ENCODE data around the gene SDF2.

The SDF2 gene

DNA sequence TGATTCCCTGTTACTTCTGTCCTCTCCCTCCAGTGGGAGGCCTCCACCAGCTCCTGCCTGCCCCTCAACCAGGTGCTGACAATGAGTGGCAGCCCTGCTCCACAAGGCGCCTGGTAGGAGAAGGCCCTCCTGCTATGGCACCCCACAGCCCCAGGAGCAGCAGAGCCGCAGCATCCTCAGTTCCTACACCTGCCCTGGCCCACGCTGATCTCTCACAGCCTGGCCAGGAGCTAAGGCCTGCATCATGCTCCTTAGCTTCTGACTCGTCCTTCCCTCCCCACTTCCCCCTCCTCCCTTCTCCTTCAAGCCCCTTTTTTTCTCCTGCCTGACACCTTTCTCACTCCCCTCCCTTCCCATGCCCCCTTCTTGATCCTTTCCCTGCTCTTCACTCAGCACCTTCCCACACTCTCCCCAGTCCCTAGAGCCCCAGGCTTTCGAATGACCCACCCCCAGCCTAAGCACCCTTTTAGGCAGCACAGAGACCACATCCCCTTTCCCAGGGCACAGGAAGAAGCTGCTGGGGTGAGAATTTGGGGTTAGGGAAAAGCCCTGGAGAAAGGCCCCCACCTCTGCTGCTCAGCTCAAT is 43.5 kb upstream of the SDF2 start:
- DNase-seq (ENCODE audit: low spot score): no peak
- TF ChIP-seq, protein P1, sequence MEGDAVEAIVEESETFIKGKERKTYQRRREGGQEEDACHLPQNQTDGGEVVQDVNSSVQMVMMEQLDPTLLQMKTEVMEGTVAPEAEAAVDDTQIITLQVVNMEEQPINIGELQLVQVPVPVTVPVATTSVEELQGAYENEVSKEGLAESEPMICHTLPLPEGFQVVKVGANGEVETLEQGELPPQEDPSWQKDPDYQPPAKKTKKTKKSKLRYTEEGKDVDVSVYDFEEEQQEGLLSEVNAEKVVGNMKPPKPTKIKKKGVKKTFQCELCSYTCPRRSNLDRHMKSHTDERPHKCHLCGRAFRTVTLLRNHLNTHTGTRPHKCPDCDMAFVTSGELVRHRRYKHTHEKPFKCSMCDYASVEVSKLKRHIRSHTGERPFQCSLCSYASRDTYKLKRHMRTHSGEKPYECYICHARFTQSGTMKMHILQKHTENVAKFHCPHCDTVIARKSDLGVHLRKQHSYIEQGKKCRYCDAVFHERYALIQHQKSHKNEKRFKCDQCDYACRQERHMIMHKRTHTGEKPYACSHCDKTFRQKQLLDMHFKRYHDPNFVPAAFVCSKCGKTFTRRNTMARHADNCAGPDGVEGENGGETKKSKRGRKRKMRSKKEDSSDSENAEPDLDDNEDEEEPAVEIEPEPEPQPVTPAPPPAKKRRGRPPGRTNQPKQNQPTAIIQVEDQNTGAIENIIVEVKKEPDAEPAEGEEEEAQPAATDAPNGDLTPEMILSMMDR (IDR thresholded peaks at IDR 0.05; ENCODE audit: extremely low read depth, insufficient read depth, missing control alignments): no peak
- in situ Hi-C loops (cut with MboI; ENCODE audit: low pct_unique_long_range_greater_than_20kb, low sequenced_read_pairs, unreplicated experiment): no loop called here

DNA sequence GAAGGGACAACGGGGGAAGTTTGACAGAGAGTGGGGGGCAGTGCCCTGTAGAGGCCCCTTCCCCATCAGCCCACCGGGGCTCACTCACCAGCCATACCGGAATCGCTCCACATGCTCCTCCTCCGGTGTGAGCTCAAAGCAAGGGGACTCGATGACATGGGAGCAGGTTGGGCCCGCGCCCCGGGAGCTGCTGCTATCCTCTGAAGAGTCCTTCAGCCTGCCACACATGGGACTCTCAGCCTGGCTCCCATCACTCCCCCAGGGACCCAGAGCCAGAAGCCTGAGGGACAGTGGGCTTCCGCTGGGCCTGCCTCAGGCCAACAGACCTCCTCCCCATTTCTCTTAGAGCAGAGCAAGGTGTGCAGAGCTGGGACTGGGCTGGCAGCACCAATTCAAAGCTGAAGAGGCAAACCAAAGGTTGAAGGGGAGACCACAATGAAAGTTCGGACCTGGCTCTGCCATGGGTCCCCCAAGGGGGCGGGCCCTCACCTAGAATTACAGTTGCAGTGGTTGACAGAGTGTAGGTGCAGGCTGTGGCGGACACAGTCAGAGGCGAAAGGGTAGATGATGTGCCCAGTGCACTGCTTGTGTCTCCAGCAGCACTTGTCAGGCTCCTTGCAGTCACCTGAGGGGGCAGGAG is 42.6 kb upstream of the SDF2 start:
- in situ Hi-C loops (cut with MboI; ENCODE audit: low pct_unique_long_range_greater_than_20kb, low sequenced_read_pairs, unreplicated experiment): no loop called here
- TF ChIP-seq, protein P1 (IDR thresholded peaks at IDR 0.05; ENCODE audit: extremely low read depth, insufficient read depth, missing control alignments): no peak
- DNase-seq (ENCODE audit: low spot score): no peak

DNA sequence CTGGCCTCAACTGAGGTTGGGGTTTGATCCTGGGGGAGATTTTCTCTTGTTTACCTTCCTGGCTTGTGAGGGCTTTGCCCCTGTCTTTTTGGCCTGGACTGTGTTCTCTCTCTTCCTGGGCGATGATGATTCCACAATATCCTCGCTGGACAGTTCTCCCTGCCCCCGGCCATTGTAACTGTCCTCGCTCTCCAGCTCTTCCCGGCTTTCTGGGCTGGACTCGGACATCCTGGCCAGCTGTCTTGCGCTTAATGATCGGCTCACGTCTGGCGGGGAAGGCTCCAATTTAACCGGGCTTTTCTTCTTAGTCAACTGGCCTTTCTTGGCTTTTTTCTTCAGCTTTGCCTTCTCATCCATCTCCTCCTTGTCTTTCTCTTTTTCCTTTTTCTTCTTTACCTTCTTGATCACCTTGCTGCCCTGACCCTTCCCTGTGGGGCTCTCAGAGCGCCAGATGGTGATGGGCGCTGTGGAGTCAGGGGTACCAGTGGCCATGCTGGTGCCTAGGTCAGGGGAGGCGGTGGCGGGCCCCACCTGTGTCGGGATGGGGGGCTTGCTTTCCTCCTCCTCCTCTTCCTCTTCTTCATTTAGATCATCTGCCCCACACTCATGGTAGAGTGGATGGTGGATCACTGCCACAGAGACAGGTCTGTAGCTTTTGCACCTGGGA is 42.0 kb upstream of the SDF2 start:
- TF ChIP-seq, protein P1 (IDR thresholded peaks at IDR 0.05; ENCODE audit: extremely low read depth, insufficient read depth, missing control alignments): no peak
- no peak for DNase-seq (ENCODE audit: low spot score)
- in situ Hi-C loops (cut with MboI; ENCODE audit: low pct_unique_long_range_greater_than_20kb, low sequenced_read_pairs, unreplicated experiment): no loop called here

DNA sequence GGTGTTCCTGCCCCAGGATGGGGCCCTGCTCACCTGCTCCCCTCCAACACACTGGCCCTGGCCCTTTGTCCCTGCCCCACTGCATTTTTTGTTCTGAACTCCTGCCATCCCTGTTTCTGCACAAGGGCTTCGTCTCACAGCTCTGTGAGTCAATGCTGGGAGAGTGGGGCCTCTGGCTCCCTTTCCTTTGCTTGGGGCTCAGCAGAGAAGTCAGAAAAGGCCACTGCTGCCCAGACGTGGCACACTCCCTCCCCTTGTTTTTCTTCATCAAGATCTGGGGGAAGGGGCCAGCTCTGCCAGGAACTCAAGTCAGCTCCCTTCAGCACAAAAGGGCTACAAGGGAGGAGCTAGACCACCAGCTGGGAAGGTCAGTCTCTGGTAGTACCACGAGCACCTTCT is 41.0 kb upstream of the SDF2 start:
- no peak for DNase-seq (ENCODE audit: low spot score)
- in situ Hi-C loops (cut with MboI; ENCODE audit: low pct_unique_long_range_greater_than_20kb, low sequenced_read_pairs, unreplicated experiment): no loop called here
- TF ChIP-seq, protein P1 (IDR thresholded peaks at IDR 0.05; ENCODE audit: extremely low read depth, insufficient read depth, missing control alignments): no peak

DNA sequence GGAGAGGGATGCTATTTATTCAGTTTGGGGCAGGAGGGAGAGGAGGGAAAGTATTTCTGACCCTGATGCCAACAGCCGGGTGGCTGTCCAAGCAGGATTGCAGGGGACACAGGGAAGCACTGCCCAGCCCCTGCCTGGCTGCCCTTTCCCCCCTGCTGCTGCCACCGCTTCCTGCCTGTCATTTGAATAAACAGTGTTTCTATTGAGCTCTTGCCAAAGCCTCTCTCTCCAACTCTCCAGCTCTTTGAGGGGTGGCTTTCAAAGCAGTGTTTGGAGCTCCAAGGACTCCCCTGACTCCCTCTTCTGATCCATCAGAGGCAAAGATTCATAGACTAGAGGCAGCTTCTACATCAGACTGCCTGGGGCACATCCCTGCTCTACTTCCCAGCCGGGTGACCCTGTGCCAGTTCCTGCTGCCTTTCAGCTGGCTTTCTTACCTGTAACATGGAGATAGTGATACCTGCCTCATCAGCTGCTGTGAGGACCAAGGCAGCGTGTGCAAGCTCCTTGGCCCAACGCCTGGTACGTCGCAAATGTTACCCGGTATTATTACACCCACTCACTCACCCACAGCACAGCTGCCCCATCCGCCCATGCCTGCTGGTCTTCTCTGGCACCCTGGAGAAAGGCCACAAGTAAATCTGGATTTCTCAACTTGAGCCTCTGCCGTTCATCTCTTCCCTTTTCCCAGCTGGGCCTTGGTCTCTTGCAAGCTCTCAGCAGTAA is 40.5 kb upstream of the SDF2 start:
- no peak for DNase-seq (ENCODE audit: low spot score)
- in situ Hi-C loops (cut with MboI; ENCODE audit: low pct_unique_long_range_greater_than_20kb, low sequenced_read_pairs, unreplicated experiment): no loop called here
- TF ChIP-seq, protein P1 (IDR thresholded peaks at IDR 0.05; ENCODE audit: extremely low read depth, insufficient read depth, missing control alignments): no peak

DNA sequence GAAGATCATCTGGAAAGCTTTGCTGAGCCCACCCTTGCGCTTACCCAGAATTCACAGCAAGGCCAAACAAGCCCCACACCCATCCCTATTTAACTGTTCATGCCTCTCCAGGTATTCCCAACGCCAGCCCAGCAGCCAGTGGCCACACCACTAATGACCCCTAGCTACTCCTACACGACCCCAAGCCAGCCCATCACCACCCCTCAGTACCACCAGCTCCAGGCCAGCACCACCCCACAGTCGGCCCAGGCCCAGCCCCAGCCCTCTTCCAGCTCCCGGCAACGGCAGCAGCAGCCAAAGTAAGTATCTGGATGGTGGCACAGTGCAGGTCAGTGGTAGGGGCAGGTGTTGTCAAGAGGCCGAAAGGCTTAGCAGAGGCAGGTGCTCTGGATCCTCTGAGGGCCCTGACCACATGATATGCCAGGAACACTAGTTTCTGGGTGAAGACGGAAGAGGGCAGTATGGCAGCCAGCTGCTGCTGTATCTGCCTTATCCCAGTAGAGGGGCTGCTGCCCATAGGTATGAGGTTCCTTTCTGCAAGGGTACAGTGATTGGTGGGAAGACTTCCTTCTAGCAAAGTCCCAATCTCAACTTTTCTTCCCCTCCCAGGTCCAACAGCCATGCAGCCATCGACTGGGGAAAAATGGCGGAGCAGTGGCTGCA is 39.3 kb upstream of the SDF2 start:
- DNase-seq (ENCODE audit: low spot score): no peak
- TF ChIP-seq, protein P1 (IDR thresholded peaks at IDR 0.05; ENCODE audit: extremely low read depth, insufficient read depth, missing control alignments): no peak
- in situ Hi-C loops (cut with MboI; ENCODE audit: low pct_unique_long_range_greater_than_20kb, low sequenced_read_pairs, unreplicated experiment): no loop called here

All from GM13977 (cell line).